HG02678 (cell line): Measurements from ENCODE around the gene MAP1S.

Experiments used
- ATAC-seq: cut with Tn5 transposase; IDR thresholded peaks from one replicate; pipeline ENCODE4 v1.9.1; 2021; ENCODE audit warnings: mild to moderate bottlenecking, moderate library complexity; ENCODE audit not compliant: unreplicated experiment

MAP1S gene

DNA sequence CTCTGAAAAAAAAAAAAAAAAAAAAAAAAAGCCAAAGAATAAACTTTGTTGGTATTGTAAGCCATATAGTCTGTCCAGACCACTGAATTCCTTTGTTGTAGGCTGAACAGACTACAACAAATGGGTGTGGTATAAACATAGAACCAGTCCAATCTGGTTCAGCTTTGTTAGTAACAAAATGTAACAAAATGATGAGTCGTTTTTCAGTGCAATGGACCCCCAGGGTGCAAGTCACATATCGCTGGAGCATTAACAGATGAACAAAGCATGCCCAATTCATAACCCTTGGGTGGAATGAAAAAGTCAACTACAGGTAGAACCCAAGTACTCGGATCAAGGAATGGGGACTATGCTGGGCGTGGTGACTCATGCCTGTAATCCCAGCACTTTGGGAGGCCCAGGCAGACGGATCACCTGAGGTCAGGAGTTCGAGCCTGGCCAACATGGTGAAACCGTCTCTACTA lies 18.4 kb downstream of the MAP1S start:
- ATAC-seq = no peak

GRCh38 chr19:17739121-17739875 lies 20.0 kb downstream of the MAP1S start:
- no peak for ATAC-seq

DNA sequence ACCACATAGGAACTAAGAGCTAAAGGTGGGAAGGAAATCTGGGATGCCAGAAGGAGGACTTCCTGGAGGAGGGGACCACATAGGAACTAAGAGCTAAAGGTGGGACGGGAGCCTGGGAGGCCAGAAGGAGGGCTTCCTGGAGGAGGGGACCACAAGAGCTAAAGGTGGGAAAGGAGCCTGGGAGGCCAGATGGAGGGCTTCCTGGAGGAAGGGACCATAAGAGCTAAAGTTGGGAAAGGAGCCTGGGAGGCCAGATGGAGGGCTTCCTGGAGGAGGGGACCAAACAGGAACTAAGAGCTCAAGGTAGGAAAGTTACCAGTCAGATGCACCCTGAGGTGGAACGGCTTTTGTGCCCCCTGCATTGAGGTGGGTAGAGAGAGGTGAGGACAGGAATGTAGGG lies 22.2 kb downstream of the MAP1S start:
- no peak for ATAC-seq

DNA sequence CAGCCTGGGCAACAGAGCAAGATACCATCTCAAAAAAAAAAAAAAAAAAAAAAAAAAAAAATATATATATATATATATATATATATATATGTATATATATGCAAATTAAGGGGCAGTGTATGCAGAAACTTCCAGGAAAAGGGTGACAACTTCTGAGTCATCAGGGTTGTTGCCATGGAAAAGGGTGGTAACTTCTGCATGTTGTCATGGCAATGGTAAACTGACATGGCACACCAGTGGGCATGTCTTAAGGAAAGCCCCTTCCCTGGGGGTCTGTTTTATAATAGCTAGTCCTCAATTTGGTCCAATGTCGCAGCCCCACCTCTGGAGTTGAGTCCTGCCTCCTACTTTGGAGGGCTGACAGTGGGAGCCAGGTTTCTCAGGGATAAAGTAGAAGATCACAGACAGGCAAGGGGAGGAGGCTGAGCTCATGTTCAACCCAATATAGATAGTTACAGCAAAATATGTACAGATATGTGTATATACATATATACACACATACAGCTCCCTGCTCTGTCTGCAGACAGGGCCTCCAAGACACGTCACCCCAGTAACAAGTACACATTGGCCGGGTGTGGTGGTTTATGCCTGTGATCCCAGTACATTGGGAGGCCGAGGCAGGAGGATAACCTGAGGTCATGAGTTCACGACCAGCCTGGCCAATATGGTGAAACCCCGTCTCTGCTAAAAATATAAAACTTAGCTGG lies 24.7 kb downstream of the MAP1S start:
- no peak for ATAC-seq

DNA sequence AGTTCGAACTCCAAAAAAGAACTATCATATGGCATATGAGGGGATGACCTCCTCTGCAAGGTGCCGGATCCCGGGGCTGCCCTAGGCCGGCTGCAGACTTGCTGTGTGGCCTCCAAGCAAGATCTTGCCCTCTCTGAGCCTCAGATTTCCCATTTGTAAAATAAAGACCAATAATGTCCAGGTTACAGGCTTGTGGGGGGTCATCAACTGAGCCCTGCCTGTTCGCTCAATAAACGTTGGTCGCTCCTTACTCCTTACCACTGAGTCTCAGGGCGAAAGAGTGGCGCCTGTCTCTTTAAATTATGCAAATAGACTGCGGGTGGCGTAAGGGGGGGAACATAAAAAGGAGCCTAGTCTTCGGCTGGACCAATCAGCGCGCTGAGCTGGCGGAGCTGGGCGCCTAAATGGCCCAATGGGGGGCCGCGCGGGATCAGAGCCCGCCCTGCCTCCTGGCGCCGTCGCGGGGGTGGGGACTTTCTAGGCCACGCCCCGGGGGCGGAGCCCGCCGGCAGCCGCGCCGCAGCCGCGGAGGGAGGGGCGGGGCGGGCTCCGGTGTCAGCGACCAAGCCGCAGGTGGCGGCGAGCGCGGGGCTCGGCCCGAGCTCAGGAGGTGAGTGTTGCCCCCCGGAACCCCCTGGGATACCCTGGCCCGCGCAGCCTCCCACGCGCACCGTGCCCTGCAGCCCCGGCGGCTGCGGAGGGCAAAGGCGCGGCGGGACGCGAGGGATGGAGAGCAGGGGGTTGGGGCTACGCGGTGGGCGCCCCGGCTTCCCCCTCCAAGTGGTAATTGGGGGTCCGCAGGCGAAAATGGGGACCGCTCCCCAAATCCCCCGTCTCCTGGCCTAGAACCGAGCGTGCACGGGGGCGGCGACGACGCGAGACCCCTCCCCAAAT lies 28.2 kb downstream of the MAP1S start:
- peak; percentile 82 for ATAC-seq

DNA sequence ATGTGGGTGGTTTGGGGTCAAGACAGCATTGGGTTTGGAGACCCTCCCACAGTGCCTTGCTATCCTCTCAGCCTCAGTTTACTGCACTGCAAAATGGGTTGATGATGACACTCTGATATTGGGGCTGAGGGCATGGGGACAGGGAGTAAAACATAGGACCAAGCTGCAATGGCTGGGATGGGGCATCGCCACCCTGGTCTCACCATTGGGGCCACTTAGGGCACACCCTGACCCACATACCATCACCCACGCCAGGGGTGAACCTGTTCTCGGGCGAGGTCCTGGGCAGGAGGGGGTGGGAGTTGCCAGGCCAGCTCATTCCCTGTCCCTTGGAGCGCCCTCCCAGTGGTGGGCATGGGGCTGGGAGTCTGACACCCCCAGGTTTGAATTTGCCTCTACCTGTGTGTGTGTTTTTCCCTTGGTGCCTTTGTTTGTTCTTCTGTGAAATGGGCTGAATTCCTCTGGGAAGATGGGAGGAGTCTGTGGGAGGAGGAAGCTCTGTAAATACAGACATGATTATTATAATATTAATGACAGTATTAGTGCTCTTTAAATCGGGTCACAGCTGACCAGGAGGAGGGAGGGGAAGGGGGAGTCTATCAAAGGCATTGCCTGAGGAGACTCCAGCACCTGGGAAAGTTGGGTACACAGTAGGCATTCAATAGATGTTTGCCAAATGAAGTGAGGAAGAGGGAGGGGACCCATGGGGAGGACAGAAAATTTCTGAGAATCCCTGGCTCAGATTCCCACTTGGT lies 29.8 kb downstream of the MAP1S start:
- ATAC-seq = no peak

- no peak for ATAC-seq
Measured at GRCh38 chr19:17749912-17750317, 30.6 kb downstream of the MAP1S start.

DNA sequence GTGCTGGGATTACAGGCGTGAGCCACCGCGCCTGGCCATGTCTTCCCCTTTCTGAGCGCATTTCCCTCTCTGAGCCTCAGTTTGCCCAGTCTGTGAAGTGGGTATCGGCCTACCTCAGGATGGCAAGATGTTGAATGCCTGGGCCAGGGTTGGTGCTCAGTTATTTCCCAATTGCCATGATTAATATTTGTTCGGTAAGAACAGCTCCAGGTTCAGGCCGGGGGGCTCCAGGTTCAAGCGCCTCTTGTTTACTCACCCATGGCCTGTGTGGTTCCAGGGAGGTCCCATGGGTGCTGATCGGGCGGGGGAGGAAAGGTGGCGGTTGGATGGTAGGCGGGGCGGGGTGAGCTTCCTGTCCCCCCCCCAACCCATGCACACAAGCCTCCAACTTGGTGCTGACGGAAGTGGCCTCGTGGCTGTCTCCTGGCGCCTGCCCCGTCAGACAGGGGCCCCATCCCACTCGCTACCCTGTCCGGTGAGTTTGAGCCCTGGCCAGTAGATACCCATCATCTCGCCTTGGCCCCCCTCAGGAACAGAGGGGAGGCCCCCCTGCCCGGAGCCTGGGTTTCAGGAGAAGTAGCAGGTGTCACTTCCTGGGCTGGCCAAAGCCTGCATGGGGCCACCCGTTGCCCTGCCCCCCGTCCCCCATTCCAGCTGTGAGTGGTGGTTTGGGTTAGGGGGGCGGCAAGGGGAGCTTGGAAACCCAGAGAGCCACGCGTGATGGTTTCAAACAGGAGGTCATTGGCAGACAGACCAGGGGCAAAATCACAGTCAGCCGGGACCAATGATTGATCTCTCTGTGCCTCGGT lies 32.0 kb downstream of the MAP1S start, which contains the start of gene FCHO1:
TSS of gene FCHO1 (plus strand) at position 375 of the 809 bp plus-strand sequence. CDS start 3,688 bp downstream, outside the sequence.
- no peak for ATAC-seq

- no peak for ATAC-seq
Measured at GRCh38 chr19:17751912-17752273, 32.6 kb downstream of the MAP1S start.

DNA sequence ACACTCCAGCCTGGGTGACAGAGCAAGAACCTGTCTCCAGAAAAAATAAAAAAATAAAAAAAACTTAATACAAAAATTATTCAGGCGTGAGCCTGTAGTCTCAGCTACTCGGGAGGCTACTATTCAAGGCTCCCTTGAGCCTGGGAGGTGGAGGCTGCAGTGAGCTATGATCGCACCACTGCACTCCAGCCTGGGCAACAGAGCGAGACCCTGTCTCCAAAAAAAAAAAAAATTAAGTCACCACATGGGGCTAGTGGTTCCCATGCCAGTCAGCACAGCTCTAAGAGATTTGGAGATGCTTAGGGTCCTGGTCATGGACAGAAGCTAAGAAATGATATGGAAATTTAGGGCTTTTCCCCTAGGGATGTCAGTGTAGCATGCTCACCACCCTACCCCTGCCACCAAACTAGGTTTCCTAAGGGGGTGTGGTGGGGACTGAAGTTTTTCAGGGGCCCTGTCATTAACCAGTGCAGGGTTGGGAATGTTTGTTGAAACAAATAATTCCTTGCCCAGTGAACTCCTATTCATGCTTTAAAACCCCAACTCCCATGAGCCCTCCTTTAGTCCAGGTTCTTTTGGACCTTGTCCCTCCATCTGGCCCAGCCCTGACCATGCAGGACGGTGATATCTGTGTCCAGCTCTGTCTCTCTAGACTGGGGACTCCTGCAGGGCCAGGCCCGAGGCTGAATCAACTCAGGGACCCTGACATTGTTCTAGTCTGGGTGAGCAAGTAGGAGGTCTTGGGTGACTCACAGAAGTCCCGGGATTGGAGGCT lies 33.8 kb downstream of the MAP1S start:
- ATAC-seq = no peak

DNA sequence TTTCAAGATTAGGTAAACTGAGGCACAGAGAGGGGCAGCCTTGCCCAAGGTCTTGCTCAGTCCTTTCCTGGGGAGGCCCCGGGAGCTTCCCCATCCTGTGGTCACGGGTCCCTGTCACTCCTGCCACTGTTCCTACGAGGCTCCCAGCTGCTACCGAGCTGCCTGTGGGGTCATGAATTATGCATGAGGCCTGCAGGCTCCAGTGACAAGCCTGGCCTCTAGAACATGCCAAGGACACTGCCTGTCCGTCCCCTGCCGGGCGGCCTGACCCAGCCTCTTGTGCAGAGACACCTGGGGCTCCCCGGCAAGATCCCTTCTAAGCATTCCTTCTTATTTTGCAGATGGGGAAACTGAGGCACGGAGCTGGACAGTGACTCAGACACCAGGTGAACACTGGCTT lies 34.7 kb downstream of the MAP1S start:
- ATAC-seq = no peak

- peak; percentile 54 for ATAC-seq
Measured at GRCh38 chr19:17754634-17755442, 35.6 kb downstream of the MAP1S start.

- ATAC-seq = no peak
Measured at GRCh38 chr19:17755443-17755890, 36.2 kb downstream of the MAP1S start.

DNA sequence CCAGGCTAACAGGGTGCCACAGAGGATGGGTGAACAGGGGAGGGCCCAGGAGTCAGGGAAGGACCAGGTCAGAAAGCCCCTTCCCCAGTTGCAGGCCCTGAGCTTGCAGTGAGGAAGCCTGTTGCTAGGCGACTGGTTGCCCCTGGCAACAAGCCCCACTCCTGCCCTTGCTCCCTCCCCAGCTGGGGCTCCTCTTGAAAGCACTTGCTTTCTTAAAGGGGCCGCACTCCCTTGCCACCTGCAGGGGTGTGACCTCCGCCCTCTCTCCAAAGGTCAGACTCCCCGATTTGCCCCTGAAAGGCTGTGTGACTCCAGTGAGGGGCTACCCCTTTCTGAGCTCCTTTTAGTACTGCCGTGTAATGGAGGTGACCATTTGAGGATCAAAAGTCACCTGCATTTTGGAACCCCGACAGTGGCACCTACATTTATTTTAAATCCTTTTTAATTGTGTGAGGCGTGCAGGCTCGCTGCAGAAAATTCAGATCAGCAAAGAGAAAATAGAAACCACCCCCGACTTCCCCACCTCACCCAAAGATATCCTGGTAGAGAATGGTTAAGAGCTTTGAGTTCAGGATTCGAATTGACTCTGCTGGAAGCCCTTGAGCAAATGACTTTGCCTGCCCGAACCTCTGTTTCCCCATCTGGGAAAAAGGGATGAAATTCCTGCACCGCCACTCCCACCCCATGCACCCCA lies 36.8 kb downstream of the MAP1S start:
- ATAC-seq = no peak

- ATAC-seq = no peak
Measured at GRCh38 chr19:17757125-17757524, 37.8 kb downstream of the MAP1S start.

GRCh38 chr19:17758515-17758914 lies 39.2 kb downstream of the MAP1S start:
- no peak for ATAC-seq

DNA sequence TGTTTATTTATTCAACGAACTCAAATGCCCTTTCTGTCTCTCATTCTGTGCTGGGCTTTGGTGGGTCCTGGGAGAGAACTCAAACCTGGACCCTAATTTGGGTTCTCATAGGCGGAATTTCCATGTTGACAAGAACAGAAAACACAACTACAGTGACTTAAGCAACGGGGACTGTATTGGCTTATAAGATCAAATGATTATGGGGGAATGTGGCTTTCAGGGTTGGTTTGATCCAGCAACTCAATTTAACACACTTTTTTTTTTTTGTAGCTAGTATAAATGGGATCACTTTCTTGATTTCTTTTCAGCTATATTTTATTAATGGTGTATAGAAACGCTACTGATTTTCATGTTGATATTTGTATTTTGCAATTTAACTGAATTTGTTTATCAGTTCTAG lies 41.9 kb downstream of the MAP1S start:
- ATAC-seq = no peak
